B cell (primary cell): ENCODE data around the gene SLC29A3. TPM values are rescaled to one million over a fixed set of nuclear protein-coding genes. Genes with fewer than 3 reads are reported as not detected.

Experiments
- ATAC-seq: fragments of 200-7000 bp; cut with Tn5 transposase; one replicate; pipeline ENCODE4 v1.10.0; 2021; ENCODE audit warnings: low read depth, mild to moderate bottlenecking, moderate number of reproducible peaks, moderate library complexity
- CTCF ChIA-PET: fragments of 350-600 bp; sonication (Branson Sonifier 250); formaldehyde crosslinking; loops from one replicate; lab custom pipeline; 2021; ENCODE audit warnings: antibody characterized with exemption, inconsistent platforms; lab: Charles Lee
- POLR2A ChIA-PET: fragments of 350-600 bp; sonication (Branson Sonifier 250); formaldehyde crosslinking; loops from one replicate; lab custom pipeline; 2021; ENCODE audit warnings: antibody characterized with exemption; lab: Charles Lee
- DNase-seq: peaks from one replicate; pipeline ENCODE4 v3.0.0; 2013
- H2AFZ ChIP-seq: 2 replicates; pipeline ENCODE4 v1.6.1; 2012; ENCODE audit warnings: mild to moderate bottlenecking, low read depth, low read length; ENCODE audit not compliant: insufficient read depth, poor library complexity, severe bottlenecking
- H3K27ac ChIP-seq, 2 donors: 1 replicate in 1 of 2; 2 replicates in 1 of 2; pipeline ENCODE4 v1.5.1; 2012 to 2013; ENCODE audit warnings: low read length in 2 of 2, mild to moderate bottlenecking in 2 of 2, moderate library complexity in 1 of 2
- H3K27me3 ChIP-seq, 4 experiments: fragments of 200-600 bp in 1 of 4; sonication (generic) in 1 of 4; replicated peaks in 1 of 4; 1 replicate in 2 of 4; 2 replicates in 2 of 4; pipeline versions ENCODE4 v1.6.1 to v1.7.0; 2013 to 2016; ENCODE audit warnings: low read length in 3 of 4, mild to moderate bottlenecking in 2 of 4, mixed read lengths in 1 of 4, moderate library complexity in 1 of 4; ENCODE audit not compliant: insufficient read depth in 4 of 4, control insufficient read depth in 3 of 4; ENCODE audit errors: control extremely low read depth in 1 of 4
- H3K36me3 ChIP-seq, 2 experiments: replicated peaks in 1 of 2; 1 replicate in 1 of 2; 2 replicates in 1 of 2; pipeline versions ENCODE4 v1.6.1 to v1.7.1; 2013; ENCODE audit warnings: low read length in 1 of 2; ENCODE audit not compliant: insufficient read depth in 2 of 2, control insufficient read depth in 1 of 2; ENCODE audit errors: control extremely low read depth in 1 of 2, extremely low read depth in 1 of 2
- H3K4me1 ChIP-seq, 2 donors: fragments of 200-600 bp in 1 of 2; sonication (generic) in 1 of 2; 1 replicate in 1 of 2; 2 replicates in 1 of 2; pipeline versions ENCODE4 v1.5.1 to v1.6.1; 2013 to 2017; ENCODE audit warnings: low read length in 2 of 2; ENCODE audit not compliant: control insufficient read depth in 2 of 2, insufficient read depth in 2 of 2
- H3K4me2 ChIP-seq: replicated peaks from 2 replicates; pipeline ENCODE3; 2012; ENCODE audit warnings: mild to moderate bottlenecking, low read depth, low read length; ENCODE audit not compliant: poor library complexity, severe bottlenecking
- H3K4me3 ChIP-seq, 5 experiments: fragments of 200-600 bp in 1 of 5; sonication (generic) in 1 of 5; 1 replicate in 3 of 5; 2 replicates in 2 of 5; pipeline versions ENCODE4 v1.5.1 to v1.7.0; 2011 to 2016; ENCODE audit warnings: low read length in 4 of 5, mild to moderate bottlenecking in 4 of 5, low read depth in 2 of 5, control low read depth in 1 of 5, moderate library complexity in 1 of 5; ENCODE audit not compliant: insufficient read depth in 1 of 5; ENCODE audit errors: control extremely low read depth in 1 of 5, extremely low read depth in 1 of 5
- H3K79me2 ChIP-seq: fragments of 200-600 bp; sonication (generic); one replicate; pipeline ENCODE4 v1.6.0; 2016; ENCODE audit warnings: low read length; ENCODE audit not compliant: control insufficient read depth, insufficient read depth
- H3K9ac ChIP-seq: fragments of 200-600 bp; sonication (generic); 2 replicates; pipeline ENCODE4 v1.6.1; 2017; ENCODE audit warnings: mild to moderate bottlenecking, low read length, moderate library complexity
- H3K9me3 ChIP-seq, 3 donors: one replicate each; pipeline versions ENCODE4 v1.6.1 to v1.7.1; 2013; ENCODE audit warnings: low read length in 2 of 3; ENCODE audit not compliant: control insufficient read depth in 2 of 3, insufficient read depth in 1 of 3; ENCODE audit errors: control extremely low read depth in 1 of 3
- H4K20me1 ChIP-seq: 2 replicates; pipeline ENCODE4 v1.6.0; 2012; ENCODE audit warnings: mild to moderate bottlenecking, low read length; ENCODE audit not compliant: insufficient read depth, control insufficient read depth, poor library complexity, severe bottlenecking
- H3K27ac Mint-ChIP-seq: one replicate; pipeline ENCODE4 v1.8.0; 2021; ENCODE audit warnings: mixed read lengths
- H3K27me3 Mint-ChIP-seq: one replicate; pipeline ENCODE4 v1.8.0; 2021; ENCODE audit warnings: mixed read lengths
- H3K4me1 Mint-ChIP-seq: one replicate; pipeline ENCODE4 v1.8.0; 2021; ENCODE audit warnings: mixed read lengths
- H3K4me3 Mint-ChIP-seq: one replicate; pipeline ENCODE4 v1.8.0; 2021; ENCODE audit warnings: mixed read lengths
- H3K9me3 Mint-ChIP-seq: one replicate; pipeline ENCODE4 v1.8.0; 2022; ENCODE audit warnings: mixed read lengths; ENCODE audit not compliant: insufficient read depth
- EZH2 ChIP-seq: IDR thresholded peaks from 2 replicates; pipeline ENCODE4 v1.6.1; 2012; ENCODE audit warnings: borderline replicate concordance, low read depth, mild to moderate bottlenecking, moderate library complexity, low read length; ENCODE audit not compliant: insufficient read depth, poor library complexity, severe bottlenecking
- WGBS: methylation state at CpG from one replicate; pipeline ENCODE4 v1.1.5; 2013; ENCODE audit warnings: missing lambda C conversion rate; ENCODE audit not compliant: insufficient coverage; 5-methylcytosine and 5-hydroxymethylcytosine counted together
- intact Hi-C: fragments of 100-400 bp; cut with micrococcal nuclease; formaldehyde crosslinking; loops from one replicate; pipeline ENCODE4 v1.10.0; 2022
- polyA plus RNA-seq: library from polyadenylated mRNA; depleted of rRNA; stranded (reverse); fragments of >200 nt; gene quantifications from 2 replicates; pipeline ENCODE4 v1.2.3, GENCODE V29; 2012
- total RNA-seq, 2 donors: library from RNA; stranded (reverse); fragments of 120-200 nt in 1 of 2; gene quantifications; 1 replicate in 1 of 2; 2 replicates in 1 of 2; pipeline versions ENCODE4 v1.2.3 to v1.2.4, GENCODE V29; 2013 to 2022
- TF ChIP-seq, protein P1 (sequence below): fragments of 200-600 bp; IDR thresholded peaks from one replicate; pipeline ENCODE4 v1.8.0; 2022; ENCODE audit warnings: antibody characterized with exemption, mild to moderate bottlenecking

Gene SLC29A3
- total and polyA plus RNA-seq, 2 donors (not counting 1 experiment from before 2014, with no cell fraction given): 4.5 to 8.2 TPM

DNA sequence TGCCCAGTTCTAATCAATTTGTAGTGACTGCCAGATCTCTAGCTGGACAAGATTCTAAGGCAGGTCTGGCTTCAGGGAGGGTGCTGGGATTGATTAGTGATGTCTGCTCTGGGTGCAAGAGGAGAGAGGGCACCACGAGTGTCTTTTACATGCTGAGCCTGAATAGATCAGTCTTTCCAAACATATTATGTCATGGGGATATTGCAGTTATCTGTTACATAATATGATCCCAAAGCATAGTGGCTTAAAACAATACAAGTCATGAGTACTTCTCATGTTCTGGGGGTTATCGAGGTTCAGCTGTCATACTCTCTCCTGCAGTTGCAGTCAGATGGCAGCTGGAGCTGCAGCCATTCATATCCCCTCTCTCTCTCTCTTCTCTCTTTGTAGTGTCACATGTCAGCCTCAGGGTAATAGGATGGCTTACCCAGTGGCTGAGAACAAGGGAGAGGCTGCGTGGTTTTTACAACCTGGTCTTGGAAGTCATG, 26.0 kb downstream of the SLC29A3 start:
- no peak overlapping the region for H3K27ac ChIP-seq
- Mint-ChIP-seq H3K4me1 (no peaks in the 10 kb centered on the region), H3K27me3 (no peaks in the 10 kb centered on the region), H3K4me3 (no peak overlapping the region), H3K9me3 (no peaks in the 10 kb centered on the region), H3K27ac (no peak overlapping the region)
- no peak for TF ChIP-seq EZH2
- TF ChIP-seq, protein P1, sequence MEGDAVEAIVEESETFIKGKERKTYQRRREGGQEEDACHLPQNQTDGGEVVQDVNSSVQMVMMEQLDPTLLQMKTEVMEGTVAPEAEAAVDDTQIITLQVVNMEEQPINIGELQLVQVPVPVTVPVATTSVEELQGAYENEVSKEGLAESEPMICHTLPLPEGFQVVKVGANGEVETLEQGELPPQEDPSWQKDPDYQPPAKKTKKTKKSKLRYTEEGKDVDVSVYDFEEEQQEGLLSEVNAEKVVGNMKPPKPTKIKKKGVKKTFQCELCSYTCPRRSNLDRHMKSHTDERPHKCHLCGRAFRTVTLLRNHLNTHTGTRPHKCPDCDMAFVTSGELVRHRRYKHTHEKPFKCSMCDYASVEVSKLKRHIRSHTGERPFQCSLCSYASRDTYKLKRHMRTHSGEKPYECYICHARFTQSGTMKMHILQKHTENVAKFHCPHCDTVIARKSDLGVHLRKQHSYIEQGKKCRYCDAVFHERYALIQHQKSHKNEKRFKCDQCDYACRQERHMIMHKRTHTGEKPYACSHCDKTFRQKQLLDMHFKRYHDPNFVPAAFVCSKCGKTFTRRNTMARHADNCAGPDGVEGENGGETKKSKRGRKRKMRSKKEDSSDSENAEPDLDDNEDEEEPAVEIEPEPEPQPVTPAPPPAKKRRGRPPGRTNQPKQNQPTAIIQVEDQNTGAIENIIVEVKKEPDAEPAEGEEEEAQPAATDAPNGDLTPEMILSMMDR: no peak
- CTCF ChIA-PET: interaction anchor here (0.7 to 0.8 kb wide), 2 partner anchors 13 to 224 kb away, joined by 3 read pairs; no protein-coding TSS in a partner anchor
- peaks cover 0 to 3% of the 10 kb centered on the region in 2 experiments for H3K36me3 ChIP-seq
- no peaks in the 10 kb centered on the region for H3K79me2 ChIP-seq
- no peak for ATAC-seq
- H3K27me3 ChIP-seq: no peaks in the 10 kb centered on the region
- no peaks in the 10 kb centered on the region for H3K9me3 ChIP-seq
- no peaks in the 10 kb centered on the region for H4K20me1 ChIP-seq
- H2AFZ ChIP-seq: no peak overlapping the region
- DNase-seq: no peak
- no peak overlapping the region for H3K4me2 ChIP-seq
- H3K9ac ChIP-seq: no peak overlapping the region
- H3K4me1 ChIP-seq: no peaks in the 10 kb centered on the region
- POLR2A ChIA-PET: no interaction called here
- no peak overlapping the region for H3K4me3 ChIP-seq
- intact Hi-C loops: no loop called here
- 100% methylated on average over 1 of the region's 3 CpGs for WGBS

DNA sequence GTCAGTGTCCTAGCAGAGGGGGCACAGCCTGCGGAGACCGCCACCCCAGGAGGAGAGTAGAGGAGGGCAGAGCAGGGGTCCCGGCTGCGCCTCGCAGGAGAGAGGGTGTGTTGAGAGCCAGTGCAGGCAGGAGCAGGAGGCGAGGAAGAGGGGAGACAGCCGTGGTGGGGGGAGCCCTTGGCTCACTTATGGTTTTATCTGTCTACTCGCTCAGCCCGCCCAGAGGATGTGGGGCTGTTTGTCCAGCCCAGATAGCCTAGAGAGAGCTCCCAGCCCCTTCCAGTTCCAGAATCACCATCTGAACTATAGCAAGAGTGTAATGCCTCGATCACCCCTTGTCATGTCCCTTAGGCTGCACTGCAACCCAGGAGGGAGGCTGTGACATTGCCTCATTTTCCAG, 26.6 kb downstream of the SLC29A3 start:
- no peak overlapping the region for H2AFZ ChIP-seq
- peaks cover 0 to 3% of the 10 kb centered on the region in 2 experiments for H3K36me3 ChIP-seq
- Mint-ChIP-seq H3K4me1 (no peaks in the 10 kb centered on the region), H3K9me3 (no peaks in the 10 kb centered on the region), H3K27me3 (no peaks in the 10 kb centered on the region), H3K4me3 (no peak overlapping the region), H3K27ac (no peak overlapping the region)
- TF ChIP-seq, protein P1: no peak
- no peak for TF ChIP-seq EZH2
- WGBS: 88% methylated on average over 10 of the region's 10 CpGs
- intact Hi-C loops: no loop called here
- CTCF ChIA-PET: no interaction called here
- H3K79me2 ChIP-seq: no peaks in the 10 kb centered on the region
- POLR2A ChIA-PET: no interaction called here
- no peak overlapping the region for H3K9ac ChIP-seq
- no peak overlapping the region for H3K4me3 ChIP-seq
- no peaks in the 10 kb centered on the region for H4K20me1 ChIP-seq
- DNase-seq (no peak), ATAC-seq (no peak)
- H3K27ac ChIP-seq: no peak overlapping the region
- H3K27me3 ChIP-seq: no peaks in the 10 kb centered on the region
- H3K9me3 ChIP-seq: no peaks in the 10 kb centered on the region
- no peak overlapping the region for H3K4me2 ChIP-seq
- H3K4me1 ChIP-seq: no peaks in the 10 kb centered on the region
